GM06990 (cell line): ENCODE data around the gene SEMA5A.

Experiments
- DNase-seq: peaks from one replicate; pipeline ENCODE4 v3.0.0-alpha.2; 2011; ENCODE audit not compliant: insufficient read length; ENCODE audit errors: extremely low read depth
- H3K27me3 ChIP-seq: replicated peaks from 2 replicates; pipeline ENCODE4 v1.6.0; 2011; ENCODE audit warnings: low read length; ENCODE audit not compliant: control insufficient read depth, insufficient read depth
- H3K36me3 ChIP-seq: 2 replicates; pipeline ENCODE4 v1.5.1; 2011; ENCODE audit warnings: low read length; ENCODE audit not compliant: control insufficient read depth, insufficient read depth
- H3K4me3 ChIP-seq: replicated peaks from 2 replicates; pipeline ENCODE4 v1.5.1; 2011; ENCODE audit warnings: low read depth, mild to moderate bottlenecking, control low read depth, low read length
- CTCF ChIP-seq: IDR thresholded peaks from 2 replicates; pipeline ENCODE4 v1.5.1; 2011; ENCODE audit warnings: low read length, control low read depth, mild to moderate bottlenecking, inconsistent platforms; ENCODE audit not compliant: insufficient read depth, poor library complexity, severe bottlenecking

Gene SEMA5A

GRCh38 chr5:9183992-9184391 is 361.9 kb downstream of the SEMA5A start:
- no peaks in the 10 kb centered on the region for H3K27me3 ChIP-seq

DNA sequence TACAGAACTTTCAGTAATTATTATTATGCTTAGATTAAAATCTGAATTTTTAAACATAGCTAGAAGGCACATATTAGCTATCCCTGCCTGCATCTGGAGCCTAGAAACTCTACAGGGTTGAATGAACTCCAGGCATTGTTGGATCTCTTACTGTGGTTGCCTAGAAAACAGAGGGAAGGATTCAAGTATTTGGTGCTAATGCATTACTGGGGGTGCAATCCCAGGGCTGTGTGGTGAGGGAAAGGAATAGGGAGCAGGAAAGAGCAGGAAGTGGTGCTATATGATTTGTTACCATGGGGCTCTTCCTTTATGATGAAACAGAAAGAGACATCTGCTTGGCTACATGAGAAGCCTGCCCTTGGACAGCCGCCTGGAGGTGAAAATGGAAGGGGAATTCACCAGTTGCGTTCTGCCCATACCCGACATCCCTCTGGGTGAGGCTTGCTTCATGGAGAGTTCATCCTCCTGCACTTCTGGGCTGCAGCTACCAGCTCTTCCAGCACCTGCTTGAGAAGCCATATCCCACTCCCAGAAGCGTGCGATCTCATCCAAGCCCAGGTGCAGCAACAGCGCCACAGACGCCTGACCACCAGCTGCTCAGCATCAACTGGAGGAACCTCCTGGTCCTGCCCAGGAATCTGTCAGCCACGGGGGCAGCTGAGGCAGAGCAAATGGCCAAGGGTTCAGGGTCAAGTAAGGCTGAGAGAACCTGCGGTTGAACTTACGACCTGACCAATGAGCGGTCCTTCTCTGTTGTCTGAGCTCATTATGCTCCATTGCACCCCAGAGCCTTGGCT is 362.8 kb downstream of the SEMA5A start:
- DNase-seq: no peak
- H3K36me3 ChIP-seq: no peaks in the 10 kb centered on the region
- H3K27me3 ChIP-seq: no peaks in the 10 kb centered on the region
- H3K4me3 ChIP-seq: no peak overlapping the region
- TF ChIP-seq CTCF: no peak

More at GRCh38 chr5:9183992-9184391, 361.9 kb downstream of the SEMA5A start:
- no peak for DNase-seq
- no peak overlapping the region for H3K4me3 ChIP-seq
- TF ChIP-seq CTCF: no peak
- no peaks in the 10 kb centered on the region for H3K36me3 ChIP-seq

DNA sequence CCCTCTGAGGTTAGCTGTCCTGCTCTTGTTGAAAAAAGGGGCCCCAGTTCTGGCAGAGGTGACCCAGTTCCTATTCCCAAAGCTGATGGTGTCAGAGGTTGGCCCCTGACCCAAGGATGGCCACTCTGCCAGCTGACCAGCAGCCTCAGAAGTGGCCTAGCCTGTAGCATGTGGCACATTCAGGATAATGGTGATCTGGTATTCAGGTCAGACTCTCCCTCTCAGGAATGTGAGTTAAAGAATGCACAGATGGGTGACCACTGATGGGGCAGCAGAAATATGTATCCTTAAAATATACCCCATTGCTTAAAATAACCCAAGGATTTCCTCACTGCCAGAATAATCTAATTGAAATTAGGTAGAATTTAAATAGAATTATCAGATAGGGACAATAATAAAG is 369.2 kb downstream of the SEMA5A start:
- Histone ChIP-seq H3K36me3 (no peaks in the 10 kb centered on the region), H3K27me3 (no peaks in the 10 kb centered on the region), H3K4me3 (no peak overlapping the region)
- no peak for TF ChIP-seq CTCF
- no peak for DNase-seq

GRCh38 chr5:9174446-9174845 is 371.4 kb downstream of the SEMA5A start:
- H3K27me3 ChIP-seq: no peaks in the 10 kb centered on the region
- H3K4me3 ChIP-seq: no peak overlapping the region
- DNase-seq: no peak
- no peaks in the 10 kb centered on the region for H3K36me3 ChIP-seq
- no peak for TF ChIP-seq CTCF

GRCh38 chr5:9173281-9174048 is 372.4 kb downstream of the SEMA5A start:
- Histone ChIP-seq H3K36me3 (no peaks in the 10 kb centered on the region), H3K27me3 (no peaks in the 10 kb centered on the region), H3K4me3 (no peak overlapping the region)
- no peak for DNase-seq
- TF ChIP-seq CTCF: no peak
